Measurements from ENCODE around the gene MRPL42. TPM values are rescaled to one million over a fixed set of nuclear protein-coding genes. Genes with fewer than 3 reads are reported as not detected.

MRPL42 gene
- total and polyA plus RNA-seq, 12 donors: 21.9 to 131 (median 81.9) TPM

- intact Hi-C loops (cut with DNase I): loop anchor here in 1 of 2 donors (5.0 kb wide), 2 partner anchors 60 to 595 kb away; no protein-coding TSS in a partner anchor
Measured at GRCh38 chr12:93507165-93507564, 39.9 kb downstream of the MRPL42 start.

GRCh38 chr12:93509506-93509905 lies 42.2 kb downstream of the MRPL42 start:
- WGBS, 4 donors: 95 to 100% (median 100%) methylated on average over 1 of the region's 1 CpG
- no peaks in the 10 kb centered on the region for H3K27me3 ChIP-seq
- intact Hi-C loops (cut with DNase I): loop anchor here in 1 of 2 donors (5.0 kb wide), 2 partner anchors 58 to 593 kb away; no protein-coding TSS in a partner anchor
- no peak overlapping the region for H3K27ac ChIP-seq
- H3K9me3 ChIP-seq (replicated peaks in 1 of 3): no peaks in the 10 kb centered on the region
- TF ChIP-seq POLR2A (IDR thresholded peaks at IDR 0.05) (no peak), CTCF (IDR thresholded peaks at IDR 0.05) (no peak)
- DNase-seq: no peak
- H3K4me1 ChIP-seq (replicated peaks in 1 of 2): no peaks in the 10 kb centered on the region
- H3K36me3 ChIP-seq (replicated peaks in 1 of 2): no peaks in the 10 kb centered on the region
- H3K4me3 ChIP-seq: no peak overlapping the region

More at GRCh38 chr12:93507165-93507564, 39.9 kb downstream of the MRPL42 start:
- Histone ChIP-seq H3K27me3 (no peaks in the 10 kb centered on the region), H3K27ac (no peak overlapping the region), H3K9me3 (replicated peaks in 1 of 3) (no peaks in the 10 kb centered on the region), H3K4me3 (no peak overlapping the region), H3K4me1 (replicated peaks in 1 of 2) (no peaks in the 10 kb centered on the region), H3K36me3 (replicated peaks in 1 of 2) (no peaks in the 10 kb centered on the region)
- no peak for DNase-seq
- TF ChIP-seq CTCF (IDR thresholded peaks at IDR 0.05) (no peak), POLR2A (IDR thresholded peaks at IDR 0.05) (no peak)

- Histone ChIP-seq H3K4me3 (no peak overlapping the region), H3K27ac (no peak overlapping the region), H3K27me3 (no peaks in the 10 kb centered on the region), H3K9me3 (replicated peaks in 1 of 3) (no peaks in the 10 kb centered on the region), H3K36me3 (replicated peaks in 1 of 2) (no peaks in the 10 kb centered on the region), H3K4me1 (replicated peaks in 1 of 2) (peaks cover 7 to 8% of the 10 kb centered on the region in 2 donors)
- 77 to 89% (median 82%) methylated on average over 5 of the region's 5 CpGs for WGBS, 4 donors
- no peak for DNase-seq
- TF ChIP-seq POLR2A (IDR thresholded peaks at IDR 0.05) (no peak), CTCF (IDR thresholded peaks at IDR 0.05) (no peak)
- intact Hi-C loops (cut with DNase I): no loop called here
Measured at GRCh38 chr12:93514853-93515252, 47.5 kb downstream of the MRPL42 start.

DNA sequence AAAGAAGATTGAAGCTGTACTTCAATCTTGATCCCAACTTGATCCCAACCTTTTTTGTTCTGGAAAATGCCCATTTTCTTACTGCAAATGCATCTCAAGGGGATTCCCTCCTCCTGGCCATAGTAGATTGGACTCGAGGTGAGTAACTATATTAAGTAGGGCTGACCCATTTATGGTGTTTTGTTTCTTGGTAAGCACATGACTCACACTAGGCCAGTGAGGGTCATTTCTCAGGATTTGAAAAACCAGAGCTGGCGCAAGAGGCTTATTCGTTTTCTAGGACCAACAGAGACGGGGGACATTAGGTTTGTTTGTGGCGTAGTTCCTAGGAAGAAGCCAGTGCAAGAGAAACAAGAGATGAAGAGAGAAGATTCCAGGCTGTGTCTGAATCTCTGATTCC lies 51.4 kb downstream of the MRPL42 start:
- DNase-seq: peak in 6 of 7 donors; percentile 28 to 69 (median 50)
- WGBS, 4 donors: 35 to 70% (median 49%) methylated on average over 5 of the region's 5 CpGs
- intact Hi-C loops (cut with DNase I): no loop called here
- no peak overlapping the region for H3K4me3 ChIP-seq
- H3K4me1 ChIP-seq (replicated peaks in 1 of 2): peaks cover 7 to 8% of the 10 kb centered on the region in 2 donors
- H3K27me3 ChIP-seq: no peaks in the 10 kb centered on the region
- no peaks in the 10 kb centered on the region for H3K9me3 ChIP-seq (replicated peaks in 1 of 3)
- no peaks in the 10 kb centered on the region for H3K36me3 ChIP-seq (replicated peaks in 1 of 2)
- H3K27ac ChIP-seq: peak overlapping the region in 4 of 5 donors; percentile 14 to 76 (median 50)
- TF ChIP-seq CTCF (IDR thresholded peaks at IDR 0.05) (no peak), POLR2A (IDR thresholded peaks at IDR 0.05) (no peak)
